ENCODE measurements around the gene KIAA1614.
A peak's percentile ranks its signal among the peaks of the same experiment; 100 is the strongest.

The KIAA1614 gene

DNA sequence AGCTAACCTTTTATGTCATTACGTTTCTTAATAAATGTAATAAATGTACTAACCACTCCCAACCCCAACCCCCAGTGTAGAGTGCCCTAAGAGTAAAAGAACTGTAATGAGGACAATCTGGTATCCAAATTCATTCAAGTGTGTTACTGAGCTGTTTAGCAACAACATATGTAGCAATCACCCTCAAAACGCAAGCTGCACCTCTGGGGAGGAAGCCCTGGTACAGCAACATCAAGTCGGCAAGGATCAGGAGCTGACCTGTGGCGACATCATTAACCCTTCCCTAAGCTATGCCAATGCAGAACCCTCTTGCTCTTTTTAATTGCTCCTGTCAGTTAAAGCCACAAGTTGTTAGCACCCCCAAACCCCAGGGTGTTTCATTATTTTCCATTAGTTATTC lies 62.9 kb downstream of the KIAA1614 start:
- Histone ChIP-seq H3K4me2 (ENCODE audit: insufficient read depth, low read length) (no peak overlapping the region), H3K27me3 (ENCODE audit: insufficient read depth, low read length, poor library complexity) (no peaks in the 10 kb centered on the region), H3K27ac (ENCODE audit: low read length) (no peak overlapping the region; the same call in 1 of the 2 replicates), H3K4me1 (ENCODE audit: insufficient read depth, low read length) (peaks cover 3% of the 10 kb centered on the region), H4K20me1 (ENCODE audit: insufficient read depth, low read length) (peaks cover 2% of the 10 kb centered on the region; the same call in 1 of the 2 replicates), H3K9me3 (ENCODE audit: insufficient read depth, low read length, severe bottlenecking) (no peaks in the 10 kb centered on the region), H3K9ac (ENCODE audit: low read depth, low read length) (no peak overlapping the region), H3K36me3 (ENCODE audit: insufficient read depth, low read length) (peaks cover 94% of the 10 kb centered on the region), H2AFZ (ENCODE audit: low read depth, low read length) (no peak overlapping the region), H3K4me3 (ENCODE audit: low read depth in 1 of 2, low read length in 2 of 2) (no peak overlapping the region), H3K79me2 (ENCODE audit: insufficient read depth, low read length) (peaks cover 58% of the 10 kb centered on the region)
- TF ChIP-seq, protein P1, sequence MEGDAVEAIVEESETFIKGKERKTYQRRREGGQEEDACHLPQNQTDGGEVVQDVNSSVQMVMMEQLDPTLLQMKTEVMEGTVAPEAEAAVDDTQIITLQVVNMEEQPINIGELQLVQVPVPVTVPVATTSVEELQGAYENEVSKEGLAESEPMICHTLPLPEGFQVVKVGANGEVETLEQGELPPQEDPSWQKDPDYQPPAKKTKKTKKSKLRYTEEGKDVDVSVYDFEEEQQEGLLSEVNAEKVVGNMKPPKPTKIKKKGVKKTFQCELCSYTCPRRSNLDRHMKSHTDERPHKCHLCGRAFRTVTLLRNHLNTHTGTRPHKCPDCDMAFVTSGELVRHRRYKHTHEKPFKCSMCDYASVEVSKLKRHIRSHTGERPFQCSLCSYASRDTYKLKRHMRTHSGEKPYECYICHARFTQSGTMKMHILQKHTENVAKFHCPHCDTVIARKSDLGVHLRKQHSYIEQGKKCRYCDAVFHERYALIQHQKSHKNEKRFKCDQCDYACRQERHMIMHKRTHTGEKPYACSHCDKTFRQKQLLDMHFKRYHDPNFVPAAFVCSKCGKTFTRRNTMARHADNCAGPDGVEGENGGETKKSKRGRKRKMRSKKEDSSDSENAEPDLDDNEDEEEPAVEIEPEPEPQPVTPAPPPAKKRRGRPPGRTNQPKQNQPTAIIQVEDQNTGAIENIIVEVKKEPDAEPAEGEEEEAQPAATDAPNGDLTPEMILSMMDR (IDR thresholded peaks at IDR 0.05; ENCODE audit: borderline replicate concordance, extremely low read depth, low read length, poor library complexity, severe bottlenecking) = no peak
- TF ChIP-seq EZH2 (IDR thresholded peaks at IDR 0.05; ENCODE audit: borderline replicate concordance, low read depth, low read length, severe bottlenecking) = no peak
- ATAC-seq (ENCODE audit: insufficient read depth, low read depth) = no peak; the same call in 2 of the 3 replicates
- DNase-seq = no peak

DNA sequence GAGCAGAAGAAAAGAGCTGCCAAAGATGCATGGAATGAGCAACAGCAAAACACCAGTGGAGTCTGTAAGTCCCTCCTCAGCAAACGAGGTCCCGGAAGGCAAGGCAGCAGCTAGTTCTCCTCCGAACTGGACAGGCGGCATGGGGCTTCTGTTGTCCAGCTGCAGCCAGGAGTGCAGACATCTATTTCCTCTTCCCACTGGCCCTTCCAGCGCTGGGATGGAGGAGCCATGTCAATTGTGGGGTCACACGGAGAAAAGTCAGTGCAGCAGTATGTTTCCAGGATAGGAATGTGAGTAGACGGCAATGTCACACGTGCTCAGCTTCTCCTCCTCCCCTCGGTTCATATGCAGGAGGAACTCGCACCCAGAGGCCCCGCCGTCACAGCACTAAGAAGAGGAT lies 63.5 kb downstream of the KIAA1614 start:
- H3K4me3 ChIP-seq (ENCODE audit: low read depth in 1 of 2, low read length in 2 of 2) = no peak overlapping the region
- peaks cover 61% of the 10 kb centered on the region for H3K79me2 ChIP-seq (ENCODE audit: insufficient read depth, low read length)
- H3K27me3 ChIP-seq (ENCODE audit: insufficient read depth, low read length, poor library complexity) = no peaks in the 10 kb centered on the region
- H3K9me3 ChIP-seq (ENCODE audit: insufficient read depth, low read length, severe bottlenecking) = no peaks in the 10 kb centered on the region
- H3K27ac ChIP-seq (ENCODE audit: low read length) = peak overlapping the region; percentile 26; the same call in 1 of the 2 replicates
- no peak overlapping the region for H3K4me2 ChIP-seq (ENCODE audit: insufficient read depth, low read length)
- ATAC-seq (ENCODE audit: insufficient read depth, low read depth) (no peak), DNase-seq (no peak)
- H2AFZ ChIP-seq (ENCODE audit: low read depth, low read length) = no peak overlapping the region
- H3K36me3 ChIP-seq (ENCODE audit: insufficient read depth, low read length) = peaks cover 92% of the 10 kb centered on the region
- H4K20me1 ChIP-seq (ENCODE audit: insufficient read depth, low read length) = peaks cover 2% of the 10 kb centered on the region; the same call in 1 of the 2 replicates
- peaks cover 9% of the 10 kb centered on the region for H3K4me1 ChIP-seq (ENCODE audit: insufficient read depth, low read length)
- TF ChIP-seq, protein P1 (IDR thresholded peaks at IDR 0.05; ENCODE audit: borderline replicate concordance, extremely low read depth, low read length, poor library complexity, severe bottlenecking) = no peak
- TF ChIP-seq EZH2 (IDR thresholded peaks at IDR 0.05; ENCODE audit: borderline replicate concordance, low read depth, low read length, severe bottlenecking) = no peak
- no peak overlapping the region for H3K9ac ChIP-seq (ENCODE audit: low read depth, low read length)

DNA sequence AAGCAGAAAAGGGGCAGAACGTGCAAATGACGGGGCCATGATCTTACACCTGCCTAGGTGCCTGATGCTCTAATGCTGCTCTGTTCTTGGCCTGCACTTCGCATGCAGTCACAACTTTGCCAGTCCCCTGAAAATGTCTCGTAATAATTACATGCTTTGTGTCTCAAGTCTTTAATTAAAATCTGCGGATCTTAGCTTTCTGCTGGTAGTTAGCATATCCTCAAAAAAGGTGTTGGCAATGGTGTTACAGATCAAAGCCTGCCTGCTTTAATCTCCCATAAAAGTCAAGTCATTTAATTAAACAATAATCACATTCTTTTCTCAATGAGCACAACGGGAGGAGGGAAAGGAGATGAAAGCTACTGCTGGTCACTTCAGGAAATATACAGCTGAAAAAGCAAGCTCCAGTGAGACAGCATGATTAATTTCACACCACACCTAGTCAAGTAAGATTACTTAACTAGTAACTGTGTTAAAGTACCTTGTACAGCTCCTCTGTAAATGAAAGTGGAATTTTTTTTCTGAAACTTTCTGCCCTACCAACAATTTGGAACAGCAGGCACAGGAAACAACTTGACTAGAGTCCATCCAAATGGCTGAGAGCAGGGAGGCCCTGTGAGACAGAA lies 64.1 kb downstream of the KIAA1614 start:
- DNase-seq = no peak
- Histone ChIP-seq H3K36me3 (ENCODE audit: insufficient read depth, low read length) (peaks cover 86% of the 10 kb centered on the region), H3K9ac (ENCODE audit: low read depth, low read length) (no peak overlapping the region)

More for the DNA sequence above, 64.1 kb downstream of the KIAA1614 start:
- no peak overlapping the region for H3K4me2 ChIP-seq (ENCODE audit: insufficient read depth, low read length)
- H3K9me3 ChIP-seq (ENCODE audit: insufficient read depth, low read length, severe bottlenecking) = no peaks in the 10 kb centered on the region
- peaks cover 61% of the 10 kb centered on the region for H3K79me2 ChIP-seq (ENCODE audit: insufficient read depth, low read length)
- no peaks in the 10 kb centered on the region for H3K27me3 ChIP-seq (ENCODE audit: insufficient read depth, low read length, poor library complexity)
- H4K20me1 ChIP-seq (ENCODE audit: insufficient read depth, low read length) = peaks cover 2% of the 10 kb centered on the region; the same call in 1 of the 2 replicates
- no peak overlapping the region for H3K4me3 ChIP-seq (ENCODE audit: low read depth in 1 of 2, low read length in 2 of 2)
- H3K4me1 ChIP-seq (ENCODE audit: insufficient read depth, low read length) = peaks cover 16% of the 10 kb centered on the region
- H2AFZ ChIP-seq (ENCODE audit: low read depth, low read length) = no peak overlapping the region
- TF ChIP-seq, protein P1 (IDR thresholded peaks at IDR 0.05; ENCODE audit: borderline replicate concordance, extremely low read depth, low read length, poor library complexity, severe bottlenecking) = no peak
- TF ChIP-seq EZH2 (IDR thresholded peaks at IDR 0.05; ENCODE audit: borderline replicate concordance, low read depth, low read length, severe bottlenecking) = no peak
- H3K27ac ChIP-seq (ENCODE audit: low read length) = peak overlapping the region; percentile 26; the same call in 1 of the 2 replicates
- ATAC-seq (ENCODE audit: insufficient read depth, low read depth) = no peak
